Daoy (cell line): Measurements from ENCODE around the gene XYLT1. TPM values are rescaled to one million over a fixed set of nuclear protein-coding genes. Genes with fewer than 3 reads are reported as not detected.

Experiments
- DNase-seq: peaks from one replicate; pipeline ENCODE4 v3.0.0-alpha.2; 2015; ENCODE audit warnings: low read depth
- total RNA-seq: library from RNA; depleted of rRNA; stranded (reverse); fragments of >200 nt; shearing (Covaris generic); gene quantifications from 2 replicates; pipeline ENCODE4 v1.2.3, GENCODE V29; 2014

Gene XYLT1
- total RNA-seq, 1 experiment from 2014 or later, result 6.9 TPM

- peak; percentile 55 for DNase-seq
Measured at GRCh38 chr16:17194190-17194780, 276.5 kb downstream of the XYLT1 start.

GRCh38 chr16:17193566-17194100 lies 277.1 kb downstream of the XYLT1 start:
- no peak for DNase-seq

DNA sequence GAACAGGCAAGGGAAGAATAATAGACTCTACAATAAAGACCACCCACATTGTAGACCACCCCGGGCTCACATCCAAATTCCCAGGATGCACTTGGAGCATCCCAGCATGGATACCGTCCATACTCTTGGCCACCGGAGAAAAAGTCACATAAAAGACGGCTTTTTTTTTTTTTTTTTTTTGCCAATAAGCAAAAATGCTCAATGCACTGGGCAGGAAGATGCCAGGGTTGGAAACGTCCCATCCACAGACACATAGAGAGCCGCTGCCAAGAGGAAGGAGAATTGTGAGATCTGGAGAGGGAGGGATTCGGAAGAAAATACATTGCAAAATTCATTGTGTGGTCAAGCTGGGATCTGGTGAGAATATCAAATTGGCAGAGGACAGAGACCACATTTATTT lies 286.7 kb downstream of the XYLT1 start:
- no peak for DNase-seq

- no peak for DNase-seq
Measured at GRCh38 chr16:17177959-17178905, 292.5 kb downstream of the XYLT1 start.

DNA sequence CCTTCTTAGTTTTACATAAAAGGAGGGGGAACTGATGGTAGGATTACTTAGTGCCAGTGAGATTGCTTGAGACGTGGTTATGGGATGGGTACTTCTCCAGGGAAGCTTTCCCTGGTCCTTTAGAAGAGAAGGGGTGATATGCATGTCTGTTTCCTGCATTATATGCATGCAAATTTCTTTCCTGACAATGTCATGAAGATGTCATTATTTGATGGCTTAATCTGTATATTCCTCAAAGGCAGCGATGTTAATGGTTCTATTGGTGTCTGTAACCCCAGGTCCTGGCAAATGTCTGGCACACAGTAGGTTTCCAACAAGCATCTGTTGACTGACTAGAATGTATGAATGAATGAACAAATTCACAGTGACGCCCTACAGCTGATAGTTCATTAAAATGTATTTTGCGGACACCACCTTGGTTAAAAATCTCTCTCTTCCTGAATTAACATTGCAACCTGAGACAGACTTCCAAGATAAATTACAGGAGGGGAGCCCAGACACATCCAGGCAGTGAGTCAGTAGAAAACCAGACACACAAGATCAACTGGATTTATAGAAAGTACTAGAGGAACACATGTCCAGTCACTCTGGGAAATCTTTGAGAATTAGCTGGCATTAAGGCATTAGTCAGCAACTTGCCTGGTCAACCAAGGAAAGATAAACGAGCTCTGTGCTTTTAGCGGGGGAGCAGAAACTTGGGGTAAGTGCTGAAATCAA lies 293.4 kb downstream of the XYLT1 start:
- peak; percentile 53 for DNase-seq

- DNase-seq, result no peak
Measured at GRCh38 chr16:17176199-17176598, 294.6 kb downstream of the XYLT1 start.

DNA sequence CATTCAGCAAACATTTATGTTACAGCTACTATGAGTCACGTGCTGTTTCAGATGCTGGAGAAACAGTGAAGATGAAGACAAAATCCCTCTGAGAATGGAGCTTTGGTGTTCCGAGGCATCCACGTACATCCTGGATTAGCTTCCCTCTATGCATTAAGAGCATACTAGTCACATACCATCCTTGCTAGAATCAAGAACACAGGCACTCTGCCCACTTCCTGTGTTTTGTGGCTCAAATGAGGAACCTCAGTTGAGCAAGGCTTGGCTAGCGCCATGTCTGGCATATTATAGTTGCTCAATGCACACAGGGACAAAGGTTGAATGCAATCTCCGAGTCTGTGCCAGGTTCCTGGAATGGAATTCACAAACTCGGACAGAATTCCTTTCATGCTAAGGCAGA lies 297.5 kb downstream of the XYLT1 start:
- no peak for DNase-seq

DNA sequence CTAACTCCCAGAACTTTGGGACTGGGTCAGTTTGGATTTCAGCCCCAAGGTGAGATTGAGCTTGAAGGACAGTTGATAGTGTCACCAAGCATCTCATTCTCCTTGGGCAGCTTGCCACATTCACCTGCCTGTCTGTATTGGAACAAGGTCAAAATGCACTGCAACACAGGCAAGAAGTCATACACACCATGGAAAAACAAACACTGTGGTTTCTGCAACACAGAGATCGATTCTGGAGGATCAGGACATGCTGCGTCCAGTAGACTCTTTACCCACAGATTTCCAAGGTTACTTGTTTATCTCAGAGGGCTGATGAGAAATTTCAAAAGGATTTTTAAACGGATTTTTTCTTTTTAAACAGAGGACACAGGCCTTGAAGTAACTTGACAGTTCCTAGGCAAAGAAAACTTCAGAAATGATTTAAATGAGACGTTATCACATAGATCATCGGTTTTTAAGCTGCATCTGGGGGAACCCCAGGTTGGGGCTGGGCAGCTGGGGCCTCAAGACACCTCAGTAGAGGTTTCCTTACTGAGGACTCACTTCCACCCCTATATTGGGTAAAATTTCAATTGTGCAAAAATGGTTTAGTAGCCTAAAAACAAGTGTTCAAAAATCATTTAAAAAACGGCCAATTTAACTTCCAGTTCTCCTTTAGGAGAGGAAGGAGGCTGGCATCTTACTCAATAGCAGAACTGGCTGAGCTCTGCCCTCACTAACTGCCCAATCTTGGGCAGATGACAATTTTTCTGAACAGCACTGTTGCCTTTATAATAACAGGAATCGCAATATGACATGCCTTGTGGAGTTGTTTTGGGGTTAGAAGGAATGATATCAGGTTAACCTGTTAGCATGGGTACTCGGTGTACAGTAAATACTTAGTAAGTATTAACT lies 299.3 kb downstream of the XYLT1 start:
- no peak for DNase-seq

DNA sequence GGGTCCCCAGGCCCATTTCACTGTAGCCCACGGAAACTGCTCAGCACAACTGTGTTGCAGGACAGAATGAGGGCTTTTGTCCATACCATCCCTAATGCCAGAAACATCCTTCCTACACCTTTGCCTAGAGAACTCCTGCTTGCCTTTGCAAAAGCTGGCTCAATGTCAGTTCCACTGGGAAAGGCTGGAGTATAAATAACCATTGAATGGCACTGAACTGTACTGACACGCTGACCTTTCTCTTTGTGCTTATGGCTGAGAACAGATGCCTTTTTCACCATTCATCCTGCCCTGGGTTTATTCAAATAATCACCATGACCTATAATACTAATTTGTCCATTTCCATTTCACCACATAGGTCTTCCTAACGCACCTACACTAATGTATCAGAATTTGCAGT lies 300.3 kb downstream of the XYLT1 start:
- DNase-seq, result no peak

DNA sequence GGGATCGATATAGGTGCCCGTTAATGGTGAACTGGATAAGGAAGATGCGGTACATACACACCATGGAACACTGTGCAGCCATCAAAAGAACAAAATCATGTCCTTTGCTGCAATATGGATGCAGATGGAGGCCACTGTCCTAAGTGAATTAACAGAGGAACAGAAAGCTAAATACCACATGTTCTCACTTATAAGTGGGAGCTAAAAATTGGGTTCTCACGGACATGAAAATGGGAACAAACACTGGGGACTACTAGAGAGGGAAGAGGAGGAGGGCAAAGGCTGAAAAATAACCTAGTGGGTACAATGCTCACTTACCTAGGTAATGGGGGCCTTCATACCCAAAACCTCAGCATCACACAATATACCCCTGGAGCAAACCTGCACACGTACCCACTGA lies 302.6 kb downstream of the XYLT1 start:
- DNase-seq, result no peak

GRCh38 chr16:17166095-17166494 lies 304.7 kb downstream of the XYLT1 start:
- no peak for DNase-seq

GRCh38 chr16:17162560-17162959 lies 308.2 kb downstream of the XYLT1 start:
- no peak for DNase-seq

GRCh38 chr16:17160920-17161431 lies 309.8 kb downstream of the XYLT1 start:
- DNase-seq, result no peak

- peak; percentile 40 for DNase-seq
Measured at GRCh38 chr16:17160285-17160853, 310.4 kb downstream of the XYLT1 start.

DNA sequence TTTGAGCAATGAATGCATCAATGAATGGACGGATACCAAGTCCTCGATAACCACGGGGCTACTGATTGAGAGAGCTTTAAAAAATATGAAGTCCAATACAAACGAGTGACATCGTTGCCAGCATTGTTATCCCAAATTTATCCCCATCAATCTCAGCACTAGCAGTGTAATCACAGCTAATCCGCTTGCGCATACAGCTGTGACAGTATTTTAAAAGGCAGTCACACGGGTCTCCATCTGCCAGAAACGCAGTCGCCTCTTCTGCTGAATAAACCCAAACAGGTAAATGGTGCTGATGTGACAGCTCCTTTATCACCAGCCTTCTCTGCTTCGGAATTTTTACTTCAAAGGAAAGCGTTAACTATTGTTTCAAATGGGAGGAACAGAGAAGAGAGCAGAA lies 311.1 kb downstream of the XYLT1 start:
- no peak for DNase-seq

DNA sequence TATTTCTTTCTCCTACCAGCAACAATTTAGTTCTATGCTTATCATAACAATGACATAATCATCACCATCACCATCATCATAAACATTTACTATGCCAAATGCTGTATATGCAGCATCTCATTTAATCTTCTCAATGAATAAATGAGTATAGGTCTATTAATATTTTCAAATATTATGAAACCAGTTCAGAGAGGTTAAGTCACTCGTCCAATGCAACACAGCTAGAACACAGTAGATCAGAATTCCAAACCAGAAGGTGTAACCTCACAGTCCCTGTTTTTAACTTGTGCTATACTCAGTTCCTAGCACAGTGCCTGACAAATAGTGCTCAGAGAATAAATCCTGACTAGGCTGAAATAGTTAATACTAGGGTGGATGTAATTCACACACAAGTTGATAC lies 314.8 kb downstream of the XYLT1 start:
- DNase-seq, result no peak

DNA sequence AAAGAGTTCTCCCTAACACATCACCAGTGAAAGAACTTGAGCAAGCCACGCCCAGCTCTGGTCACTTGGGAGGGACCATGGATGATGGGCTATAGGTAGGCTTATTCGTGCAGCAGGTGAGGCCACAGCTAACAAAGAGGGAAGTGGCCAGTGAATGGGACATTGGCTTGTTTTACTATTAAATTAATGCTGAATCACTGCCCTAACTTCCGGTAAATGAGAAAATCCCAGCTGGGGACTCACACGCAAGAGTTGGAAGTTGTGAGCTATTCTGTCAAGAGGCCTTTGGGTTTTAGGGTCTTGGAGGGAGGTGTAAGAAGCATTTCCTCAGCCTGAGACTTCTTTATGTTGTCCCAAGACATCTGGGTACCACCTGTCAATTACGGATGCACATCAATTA lies 315.3 kb downstream of the XYLT1 start:
- no peak for DNase-seq

DNA sequence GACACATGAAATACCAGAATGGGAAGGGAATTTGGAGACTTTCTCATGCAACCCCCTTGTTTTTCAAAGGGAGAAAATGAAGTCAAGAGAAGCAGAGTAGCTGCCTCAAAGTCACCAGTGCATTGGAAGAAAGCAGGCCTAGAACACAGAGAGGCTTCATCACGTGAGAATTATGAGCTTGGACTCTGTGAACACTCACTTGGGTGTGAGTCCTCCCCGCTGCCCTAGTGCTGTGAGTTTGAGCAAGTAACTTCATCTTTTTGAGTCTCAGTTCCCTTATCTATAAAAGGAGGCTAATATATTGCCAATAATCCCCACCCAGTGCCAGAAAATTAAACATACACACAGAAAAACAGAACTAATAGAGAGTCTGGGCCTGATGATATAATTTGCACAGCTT lies 315.8 kb downstream of the XYLT1 start:
- no peak for DNase-seq

GRCh38 chr16:17152311-17152710 lies 318.4 kb downstream of the XYLT1 start:
- DNase-seq, result no peak

DNA sequence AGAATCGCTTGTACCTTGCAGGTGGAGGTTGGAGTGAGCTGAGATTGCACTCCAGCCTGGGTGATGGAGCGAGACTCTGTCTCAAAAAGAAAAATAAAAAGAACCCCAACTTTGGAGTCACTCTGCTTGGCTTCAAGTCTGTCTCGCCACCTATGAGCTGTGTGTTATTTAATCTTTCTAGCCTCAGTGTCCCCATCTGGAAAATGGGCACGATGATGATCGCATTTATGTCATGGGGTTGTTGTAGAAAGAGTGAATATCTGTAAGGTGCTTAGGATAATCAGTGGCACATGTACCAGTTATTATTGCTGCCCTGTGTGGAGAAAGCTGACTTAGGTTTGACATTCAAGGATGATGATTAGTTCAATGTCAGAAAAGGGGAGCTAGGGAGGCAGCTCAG lies 319.4 kb downstream of the XYLT1 start:
- DNase-seq, result no peak
